HG03103 (cell line): ENCODE results near the gene RAB30.
"Not testable (repeated sequence)": the region's sequence is repeated elsewhere in the genome, so short reads cannot be mapped to it uniquely, and the experiment has no call there.

Experiments
- ATAC-seq: cut with Tn5 transposase; IDR thresholded peaks from one replicate; pipeline ENCODE4 v1.9.1; 2021; ENCODE audit warnings: low read depth; ENCODE audit not compliant: unreplicated experiment

Gene RAB30

DNA sequence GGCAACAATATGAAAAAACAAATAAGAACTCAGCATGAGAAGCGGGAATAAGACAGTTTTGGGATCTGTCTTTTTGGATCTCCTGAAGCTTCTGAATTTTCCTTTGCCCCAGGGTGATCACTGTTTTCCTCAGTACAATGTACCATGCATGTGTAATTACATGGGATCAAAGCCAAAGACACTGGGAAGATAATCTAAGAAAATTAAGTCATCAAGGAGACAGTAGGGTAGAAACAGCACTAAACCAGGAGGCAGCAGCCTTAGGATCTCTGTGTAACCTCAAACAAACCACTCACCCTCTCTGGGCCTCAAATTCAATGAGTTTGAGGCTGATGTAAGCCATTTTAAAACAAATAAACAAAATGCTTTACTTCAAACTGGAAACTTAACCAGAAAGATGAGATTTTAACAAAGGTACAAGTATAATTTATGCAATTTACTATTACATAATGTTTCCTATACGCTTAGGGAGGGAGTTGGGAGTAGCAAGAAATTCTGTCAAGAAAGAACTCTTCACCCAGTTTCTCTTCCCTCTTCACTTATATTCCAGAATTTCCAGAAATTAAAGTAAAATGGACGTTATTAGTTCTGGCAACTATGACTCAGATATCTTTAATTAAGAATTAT, 77.0 kb downstream of the RAB30 start:
- no peak for ATAC-seq

DNA sequence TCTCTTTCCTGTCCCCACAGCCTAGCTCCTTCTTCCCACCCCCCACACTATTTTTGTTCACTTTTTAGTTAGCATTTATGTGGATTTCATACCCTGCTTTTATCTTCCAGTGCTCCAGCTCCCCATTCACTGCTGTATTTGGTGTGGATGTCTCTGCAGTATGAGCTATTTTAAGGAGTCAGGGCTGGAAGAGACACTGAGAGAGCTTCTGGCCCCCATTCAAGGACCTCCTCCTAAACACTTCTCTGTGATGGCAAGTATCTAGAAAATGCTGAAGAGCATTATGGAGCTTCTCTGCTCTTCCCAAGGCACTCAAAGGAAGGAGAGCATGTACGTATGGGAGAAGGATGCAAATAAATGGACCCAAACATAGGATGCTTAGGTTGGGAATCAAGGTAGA, 79.5 kb downstream of the RAB30 start:
- ATAC-seq: no peak

DNA sequence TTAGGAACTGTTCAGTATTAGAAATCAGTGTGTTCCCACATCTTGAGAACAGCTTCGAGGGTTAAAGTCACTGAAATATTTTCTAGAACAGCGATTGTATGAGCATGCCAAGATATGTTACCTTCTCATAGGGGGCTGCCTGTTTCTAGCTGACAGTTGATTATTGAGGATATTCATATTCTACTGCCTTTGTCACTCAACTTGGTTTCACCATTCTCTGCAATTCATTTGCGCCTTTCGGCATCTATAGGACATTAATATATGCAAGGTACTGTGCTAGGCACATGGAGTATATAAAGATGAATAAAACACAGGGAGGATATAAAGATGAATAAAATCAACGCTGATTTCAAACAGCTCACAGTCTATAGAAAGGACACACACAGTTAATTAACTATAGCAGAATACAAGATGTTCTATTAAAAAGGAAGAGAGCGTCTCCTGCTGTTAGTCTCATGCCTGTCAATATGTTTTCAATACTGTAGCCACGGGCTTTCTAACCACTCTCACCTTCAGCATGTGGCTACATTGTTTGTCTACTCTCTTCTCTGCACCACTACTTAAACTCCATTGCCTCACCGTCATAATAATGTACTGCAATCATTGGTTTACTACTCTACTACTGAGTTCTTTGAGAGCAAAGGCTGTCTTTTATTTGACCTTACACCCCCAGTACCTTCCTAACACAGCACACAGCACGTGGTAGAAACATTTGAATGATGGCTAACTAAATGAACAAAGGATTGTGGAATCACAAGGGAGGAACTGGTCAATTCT, 81.9 kb downstream of the RAB30 start:
- no peak for ATAC-seq

DNA sequence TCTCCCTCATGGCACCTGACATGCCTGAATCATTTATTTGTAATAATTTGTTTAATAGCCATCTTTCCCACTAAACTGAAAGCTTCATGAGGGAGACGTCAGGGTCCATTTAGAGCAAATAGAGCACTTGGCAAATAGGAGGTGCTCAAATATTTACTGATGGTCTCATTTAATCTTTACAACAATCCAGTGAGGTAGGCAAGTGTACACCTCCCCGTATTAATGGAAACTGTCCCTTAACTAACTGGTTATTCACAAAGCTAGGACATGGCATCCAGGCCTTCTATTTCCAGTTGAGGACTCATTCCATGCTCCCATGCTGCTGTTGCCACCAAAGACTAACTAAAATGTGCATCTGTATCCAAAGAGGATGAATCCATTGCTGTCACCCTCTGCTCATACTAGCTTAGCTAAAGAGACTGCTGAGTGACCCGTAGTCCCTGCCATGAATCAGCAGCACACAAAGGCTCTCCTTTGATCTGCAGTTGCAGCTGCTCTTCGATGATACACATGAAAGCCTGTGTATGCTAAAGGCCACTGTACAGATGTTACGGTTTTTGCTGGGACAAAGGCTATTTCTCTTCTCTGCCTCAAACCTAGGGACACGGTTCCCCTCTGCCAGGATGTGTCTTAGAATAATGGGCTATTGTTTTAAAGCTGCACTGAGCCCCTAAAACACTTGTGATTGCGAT, 82.6 kb downstream of the RAB30 start:
- ATAC-seq: no peak

DNA sequence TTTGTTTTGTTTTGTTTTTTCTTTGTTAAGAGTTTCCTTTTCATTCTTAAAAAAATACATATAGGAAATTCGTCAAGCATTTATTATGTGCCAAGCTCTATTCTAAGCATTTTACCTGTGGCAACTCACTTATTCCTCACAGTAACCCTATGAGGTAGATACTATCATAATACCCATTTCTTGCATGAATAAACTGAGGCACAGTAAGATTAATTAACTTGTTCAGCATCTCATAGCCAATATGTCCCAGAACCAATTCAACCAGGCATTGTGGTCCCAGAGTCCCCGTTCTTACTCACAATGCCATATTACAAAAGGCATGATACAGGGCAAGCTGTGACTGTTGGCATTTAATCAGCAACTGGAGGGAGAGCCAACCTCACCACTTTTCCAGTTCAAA, 83.7 kb downstream of the RAB30 start:
- no peak for ATAC-seq

DNA sequence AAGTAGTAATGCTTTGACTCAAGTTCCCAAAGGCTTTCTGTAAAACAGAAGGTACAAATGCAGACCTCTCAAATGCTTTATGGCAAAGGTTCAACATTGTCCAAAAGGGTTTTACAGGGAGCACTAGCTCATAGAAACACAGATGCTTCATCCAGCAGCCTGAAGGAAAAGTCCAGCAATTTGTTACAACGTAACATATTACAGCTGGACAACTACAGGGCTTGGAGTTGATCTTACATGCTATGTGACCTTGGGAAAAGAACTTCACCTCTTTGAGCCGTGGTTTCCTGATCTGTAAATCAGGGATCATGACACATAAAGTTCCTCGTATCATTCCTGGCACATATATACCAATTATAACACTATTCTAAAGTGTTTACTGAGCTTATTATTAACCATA, 85.3 kb downstream of the RAB30 start:
- no peak for ATAC-seq

DNA sequence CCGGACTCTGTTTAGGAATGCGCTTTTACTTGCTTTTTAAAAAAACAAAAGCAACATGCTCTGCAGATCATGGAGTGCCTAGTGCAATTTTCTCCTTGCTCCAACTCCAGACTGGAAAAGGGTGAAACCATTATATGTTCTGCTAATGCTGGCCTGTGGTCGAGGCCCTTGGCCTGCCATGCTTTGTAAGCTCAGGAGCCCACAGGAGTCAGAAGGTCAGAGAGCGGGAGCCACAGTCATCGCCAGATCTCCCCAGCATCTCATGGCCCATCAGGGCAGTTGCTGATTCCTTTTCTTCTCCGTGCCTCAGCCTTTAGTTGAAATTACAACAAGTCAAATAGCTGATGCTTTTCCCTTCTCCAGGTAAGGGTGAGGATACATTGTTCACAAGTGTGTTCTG, 89.8 kb downstream of the RAB30 start:
- ATAC-seq: no peak

DNA sequence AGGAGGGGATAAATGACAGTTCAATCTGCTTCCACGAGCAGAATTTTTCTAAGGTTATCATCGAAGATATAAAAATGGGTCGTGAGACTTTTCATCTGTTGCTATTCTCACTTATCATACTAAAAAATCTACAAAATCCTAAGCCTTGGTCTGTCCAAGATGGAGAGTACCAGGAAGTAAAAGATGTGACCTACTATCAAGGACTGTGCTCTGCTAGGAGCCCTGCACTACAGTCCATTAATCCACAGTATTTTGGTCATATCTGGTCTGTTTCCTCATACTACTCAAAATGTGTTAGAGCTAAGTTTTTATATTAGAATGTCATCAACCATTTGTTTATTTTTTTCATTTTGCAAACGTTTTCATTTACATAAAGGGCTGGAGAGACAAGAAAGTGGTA, 90.8 kb downstream of the RAB30 start:
- ATAC-seq: no peak

DNA sequence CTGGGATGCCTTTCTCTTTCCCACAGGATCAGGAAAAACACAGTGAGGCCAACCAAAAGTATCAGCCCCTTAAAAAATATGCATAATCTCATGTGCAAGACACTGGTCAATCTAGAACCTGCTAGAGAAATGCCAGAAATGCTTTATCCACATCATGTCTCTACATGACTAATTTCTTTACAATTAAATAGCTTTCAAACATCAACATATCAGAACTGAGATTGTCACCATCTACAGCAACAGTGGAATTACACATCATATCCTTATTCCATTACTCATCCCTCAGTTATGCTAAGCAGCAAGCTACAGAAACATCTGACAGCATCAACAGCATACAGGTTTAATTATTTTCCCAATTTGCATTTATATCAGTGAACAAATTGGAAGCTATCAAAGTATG, 91.4 kb downstream of the RAB30 start:
- ATAC-seq: no peak

DNA sequence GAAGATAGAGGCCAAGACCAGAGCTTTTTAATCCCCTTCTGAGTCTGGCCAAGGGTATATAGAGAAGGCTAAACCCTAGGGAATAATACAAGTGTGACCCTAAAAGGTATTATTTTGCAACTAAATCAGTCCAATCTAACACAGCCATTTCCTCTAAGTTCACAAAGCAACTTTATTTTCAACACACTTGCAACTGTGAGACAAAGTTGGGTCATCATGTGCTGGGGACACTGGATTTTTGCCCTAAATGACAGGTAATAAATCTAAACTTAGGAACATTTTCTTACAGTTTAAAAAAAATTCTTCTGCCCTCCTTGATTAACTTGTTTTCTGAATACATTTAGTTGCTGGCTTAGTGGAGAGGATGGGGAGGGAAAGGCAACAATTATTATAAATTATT, 91.9 kb downstream of the RAB30 start:
- no peak for ATAC-seq

DNA sequence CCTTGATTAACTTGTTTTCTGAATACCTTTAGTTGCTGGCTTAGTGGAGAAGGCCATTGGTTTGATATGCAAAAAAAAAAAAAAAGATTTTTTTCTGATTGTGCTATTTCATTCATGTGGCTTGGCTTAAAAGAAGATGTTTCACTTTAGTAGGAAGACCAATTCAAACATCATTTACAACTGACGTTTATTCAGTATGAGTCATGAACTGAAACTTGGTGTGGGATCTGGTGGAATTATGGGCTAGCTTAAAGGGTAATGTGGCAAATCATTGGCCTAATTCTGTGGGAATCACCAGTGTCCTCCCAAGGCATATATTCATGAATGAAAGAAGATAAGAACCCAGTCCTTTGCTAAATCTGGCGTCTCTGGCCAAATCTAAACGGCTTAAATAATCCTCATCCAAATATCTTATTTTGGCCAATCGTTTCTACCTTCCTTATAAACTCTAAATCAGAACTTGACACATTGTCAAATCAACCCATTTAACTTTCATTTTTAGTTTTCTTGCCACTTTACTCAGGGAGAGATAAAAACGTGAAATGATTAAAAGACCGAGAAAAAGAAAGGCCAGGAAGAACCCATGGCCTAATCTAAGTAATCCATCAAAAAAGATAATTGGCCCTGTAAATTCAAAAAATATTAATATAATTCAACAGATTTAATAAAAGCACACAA, 93.1 kb downstream of the RAB30 start:
- ATAC-seq: no peak

DNA sequence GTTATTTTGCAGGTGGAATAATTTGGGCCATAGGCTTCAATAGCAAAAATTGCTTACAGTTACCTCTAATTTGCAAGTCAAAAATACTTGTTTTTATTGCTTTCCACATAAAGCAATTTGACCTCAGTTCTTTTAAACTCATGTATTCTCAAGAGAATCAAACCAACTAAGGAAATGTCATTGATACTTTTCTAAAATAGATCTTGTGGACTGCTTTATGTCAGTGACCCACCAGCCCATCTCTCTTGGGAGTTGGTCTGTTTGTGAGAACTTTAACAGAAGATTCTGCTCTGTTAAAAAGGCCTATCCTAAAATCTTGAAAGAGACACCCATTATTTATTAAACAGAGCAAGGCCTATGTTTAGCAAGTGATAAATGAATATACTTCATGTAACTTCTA, 94.9 kb downstream of the RAB30 start:
- ATAC-seq: no peak

DNA sequence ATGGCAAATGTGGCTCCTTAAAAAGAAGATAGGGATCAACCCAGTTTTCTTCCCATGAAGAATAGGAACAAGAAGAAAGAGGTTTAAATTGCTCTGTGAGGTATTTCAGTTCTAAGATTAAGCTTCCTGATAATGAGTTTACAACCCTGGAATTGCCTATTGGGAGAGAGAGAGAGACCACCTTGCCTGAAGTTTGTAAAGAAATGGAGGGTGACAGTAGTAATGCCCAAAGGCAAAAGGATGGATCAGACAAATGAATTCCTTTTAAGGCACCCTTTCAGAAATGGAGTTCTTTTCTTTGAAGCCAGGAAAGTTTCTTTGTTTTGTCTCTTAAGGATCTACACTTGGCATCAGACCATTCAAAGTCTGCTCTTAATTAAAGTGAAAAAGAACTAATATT, 95.8 kb downstream of the RAB30 start:
- no peak for ATAC-seq

DNA sequence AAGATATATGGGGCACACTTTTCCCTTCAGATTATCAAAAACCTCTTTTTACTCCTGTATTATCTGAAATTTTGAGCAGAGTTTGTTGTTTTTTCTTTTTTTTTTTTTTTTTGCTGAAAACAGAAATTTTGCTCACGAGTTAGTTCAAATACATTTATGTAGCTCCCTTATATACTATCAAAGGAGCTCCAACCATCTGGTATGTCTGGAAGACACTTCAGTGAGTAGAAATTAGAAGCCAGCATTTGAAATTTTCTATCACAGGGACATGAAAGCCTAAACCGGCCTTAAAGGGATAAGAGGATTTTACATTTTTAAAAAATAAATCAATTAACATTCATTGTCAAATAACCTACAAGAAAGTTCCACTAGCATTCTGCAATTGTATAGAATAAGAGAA, 96.8 kb downstream of the RAB30 start:
- ATAC-seq: no peak

DNA sequence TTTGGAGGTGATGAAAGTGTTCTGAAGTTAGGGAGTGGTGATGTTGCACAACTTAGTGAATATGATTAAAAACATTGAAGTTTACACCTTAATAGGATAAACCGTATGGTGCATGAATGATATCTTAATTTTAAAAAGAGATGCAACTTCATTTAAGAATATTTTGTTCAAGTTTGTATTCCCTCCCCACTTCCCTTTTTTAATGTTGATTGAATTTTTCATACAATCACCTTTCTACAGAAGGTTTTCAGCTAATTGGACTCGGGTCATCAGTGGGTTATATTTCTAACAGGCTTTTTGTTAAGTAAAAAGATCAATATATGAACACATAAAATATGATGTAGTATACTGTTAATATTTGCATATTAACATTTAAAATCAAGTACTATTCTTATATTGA, 97.6 kb downstream of the RAB30 start:
- ATAC-seq: no peak

DNA sequence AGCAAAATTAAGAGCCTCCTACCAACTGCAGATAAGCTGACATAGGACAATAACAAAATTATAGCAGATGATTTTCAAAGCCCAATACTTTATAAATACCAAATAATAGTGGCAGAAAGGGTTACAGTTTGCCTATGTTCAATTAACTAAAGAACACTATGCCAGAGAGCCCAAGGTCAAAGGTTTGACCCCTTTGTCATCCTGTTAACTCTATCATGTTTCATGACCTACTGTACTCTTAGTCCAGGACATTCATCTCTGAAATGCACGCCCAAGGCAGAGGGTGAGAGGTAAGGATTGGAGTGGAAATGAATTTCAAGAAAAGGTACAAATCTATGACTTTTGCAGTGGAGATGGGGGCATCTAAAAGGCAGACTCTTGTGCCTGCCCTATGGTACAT, 99.6 kb downstream of the RAB30 start:
- no peak for ATAC-seq

DNA sequence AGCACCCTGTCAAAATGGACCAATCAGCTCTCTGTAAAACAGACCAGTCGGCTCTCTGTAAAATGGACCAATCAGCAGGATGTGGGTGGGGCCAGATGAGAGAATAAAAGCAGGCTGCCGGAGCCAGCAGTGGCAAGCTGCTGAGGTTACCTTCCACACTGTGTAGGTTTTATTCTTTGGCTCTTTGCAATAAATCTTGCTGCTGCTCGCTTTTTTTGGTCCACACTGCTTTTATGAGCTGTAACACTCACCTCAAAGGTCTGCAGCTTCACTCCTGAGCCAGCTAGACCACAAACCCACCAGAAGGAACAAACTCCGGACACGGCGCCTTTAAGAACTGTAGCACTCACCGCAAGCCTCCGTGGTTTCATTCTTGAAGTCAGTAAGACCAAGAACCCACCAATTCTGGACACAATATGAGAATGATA, 100.2 kb downstream of the RAB30 start:
- ATAC-seq: not testable (repeated sequence)

DNA sequence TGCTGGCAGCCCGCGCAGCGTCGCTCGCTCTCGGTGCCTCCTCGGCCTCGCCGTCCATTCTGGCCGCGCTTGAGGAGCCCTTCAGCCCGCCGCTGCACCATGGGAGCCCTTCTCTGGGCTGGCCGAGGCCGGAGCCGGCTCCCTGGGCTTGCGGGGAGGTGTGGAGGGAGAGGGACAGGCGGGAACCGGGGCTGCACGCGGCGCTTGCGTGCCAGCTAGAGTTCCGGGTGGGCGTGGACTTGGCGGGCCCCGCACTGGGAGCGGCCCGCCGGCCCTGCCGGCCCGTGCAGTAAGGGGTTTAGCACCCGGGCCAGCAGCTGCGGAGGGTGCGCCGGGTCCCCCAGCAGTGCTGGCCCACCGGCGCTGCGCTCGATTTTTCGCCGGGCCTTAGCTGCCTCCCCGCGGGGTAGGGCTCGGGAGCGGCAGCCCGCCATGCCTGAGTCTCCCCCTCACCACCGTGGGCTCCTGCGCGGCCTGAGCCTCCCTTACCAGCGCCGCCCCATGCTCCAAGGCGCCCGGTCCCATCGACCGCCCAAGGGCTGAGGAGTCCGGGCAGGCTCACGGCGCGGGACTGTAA, 101.1 kb downstream of the RAB30 start:
- ATAC-seq: not testable (repeated sequence)

DNA sequence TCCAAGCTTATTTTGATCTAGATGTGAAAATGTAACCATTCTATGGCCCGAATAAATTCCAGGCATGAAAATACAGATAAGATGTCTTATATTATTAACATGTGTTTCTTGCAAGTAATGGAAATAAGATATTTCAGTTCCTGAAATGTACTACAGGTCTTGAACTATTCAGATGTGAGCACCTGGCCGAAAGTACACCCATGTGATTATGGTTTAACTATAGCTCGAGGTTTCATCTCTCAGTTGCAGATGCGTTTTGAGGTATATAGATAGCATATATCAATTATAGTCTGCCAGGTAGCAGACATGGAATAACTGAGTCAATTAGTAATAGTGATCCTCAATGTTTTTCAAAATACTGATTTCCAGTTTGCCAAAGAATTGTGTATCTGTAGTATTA, 101.9 kb downstream of the RAB30 start:
- peak; percentile 97 for ATAC-seq

DNA sequence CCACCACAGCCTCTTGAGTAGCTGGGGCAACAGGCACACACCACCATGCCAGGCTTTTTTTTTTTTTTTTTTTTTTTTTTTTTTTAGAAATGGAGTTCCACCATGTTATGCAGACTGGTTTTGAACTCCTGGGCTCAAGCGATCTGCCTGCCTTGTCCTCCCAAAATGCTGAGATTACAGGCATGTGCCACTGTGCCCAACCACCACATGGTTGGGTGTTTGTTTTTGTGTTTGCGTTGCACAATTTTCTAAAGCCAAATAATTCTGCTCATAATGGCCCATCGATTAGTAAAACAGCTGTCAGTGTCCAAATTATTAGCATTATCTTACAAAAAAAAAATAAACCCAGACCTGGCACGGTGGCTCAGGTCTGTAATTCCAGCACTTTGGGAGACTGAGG, 104.3 kb downstream of the RAB30 start:
- no peak for ATAC-seq

DNA sequence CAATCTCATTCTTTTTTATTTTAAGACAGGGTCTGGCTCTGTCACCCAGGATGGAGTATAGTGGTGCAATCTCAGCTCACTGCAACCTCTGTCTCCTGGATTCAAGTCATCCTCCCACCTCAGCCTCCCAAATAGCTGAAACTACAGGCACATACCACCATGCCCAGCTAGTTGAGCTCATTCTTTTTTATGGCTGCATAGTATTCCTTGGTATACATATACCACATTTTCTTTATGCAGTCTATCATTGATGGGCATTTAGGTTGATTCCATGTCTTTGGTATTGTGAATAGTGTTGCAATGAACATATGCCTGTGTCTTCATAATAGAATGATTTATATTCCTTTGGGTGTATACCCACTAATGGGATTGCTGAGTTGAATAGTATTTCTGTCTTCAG, 109.7 kb downstream of the RAB30 start:
- ATAC-seq: not testable (repeated sequence)
